Ovary (tissue), 3 donors: ENCODE data around the gene CNNM4.

Source experiments
- EP300 ChIP-seq: sonication (generic); formaldehyde crosslinking; IDR thresholded peaks from one replicate; pipeline ENCODE4 v1.6.1; 2017; ENCODE audit warnings: antibody characterized with exemption
- POLR2A ChIP-seq: fragments of 450-650 bp; IDR thresholded peaks from one replicate; pipeline ENCODE4 v1.6.1; 2017; ENCODE audit warnings: antibody characterized with exemption, mild to moderate bottlenecking, moderate library complexity
- TF ChIP-seq, protein P1 (sequence below), 3 donors: fragments of 450-650 bp in 2 of 3; fragments of 200-600 bp in 1 of 3; IDR thresholded peaks; one replicate each; pipeline versions ENCODE4 v1.5.1 to v1.8.0; 2016 to 2022; ENCODE audit warnings: antibody characterized with exemption in 3 of 3, mild to moderate bottlenecking in 1 of 3
- donor health status: DM: no; HTN: no; CAD: no.

DNA sequence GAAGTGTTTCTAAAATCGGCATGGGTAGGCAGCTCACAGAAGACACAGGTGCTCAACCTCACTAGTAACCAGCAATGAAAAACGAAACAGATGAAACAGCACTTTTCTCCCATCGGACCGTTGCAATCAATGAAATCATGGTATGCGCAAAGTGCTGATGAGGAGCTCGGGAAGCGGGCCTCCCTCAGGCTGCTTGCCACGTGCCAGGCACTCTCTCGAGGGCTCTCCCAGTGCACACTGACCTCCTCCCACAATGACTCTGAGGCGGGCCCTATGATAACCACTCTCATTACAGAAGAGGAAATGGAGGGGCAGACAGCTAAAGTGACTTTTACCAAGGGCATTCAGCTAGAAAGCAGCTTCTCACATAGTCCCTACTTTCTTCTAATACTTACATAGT is 86.9 kb downstream of the CNNM4 start:
- TF ChIP-seq, protein P1, sequence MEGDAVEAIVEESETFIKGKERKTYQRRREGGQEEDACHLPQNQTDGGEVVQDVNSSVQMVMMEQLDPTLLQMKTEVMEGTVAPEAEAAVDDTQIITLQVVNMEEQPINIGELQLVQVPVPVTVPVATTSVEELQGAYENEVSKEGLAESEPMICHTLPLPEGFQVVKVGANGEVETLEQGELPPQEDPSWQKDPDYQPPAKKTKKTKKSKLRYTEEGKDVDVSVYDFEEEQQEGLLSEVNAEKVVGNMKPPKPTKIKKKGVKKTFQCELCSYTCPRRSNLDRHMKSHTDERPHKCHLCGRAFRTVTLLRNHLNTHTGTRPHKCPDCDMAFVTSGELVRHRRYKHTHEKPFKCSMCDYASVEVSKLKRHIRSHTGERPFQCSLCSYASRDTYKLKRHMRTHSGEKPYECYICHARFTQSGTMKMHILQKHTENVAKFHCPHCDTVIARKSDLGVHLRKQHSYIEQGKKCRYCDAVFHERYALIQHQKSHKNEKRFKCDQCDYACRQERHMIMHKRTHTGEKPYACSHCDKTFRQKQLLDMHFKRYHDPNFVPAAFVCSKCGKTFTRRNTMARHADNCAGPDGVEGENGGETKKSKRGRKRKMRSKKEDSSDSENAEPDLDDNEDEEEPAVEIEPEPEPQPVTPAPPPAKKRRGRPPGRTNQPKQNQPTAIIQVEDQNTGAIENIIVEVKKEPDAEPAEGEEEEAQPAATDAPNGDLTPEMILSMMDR (IDR thresholded peaks at IDR 0.05), result no peak
- TF ChIP-seq POLR2A (no peak), EP300 (no peak)
